GM23338 (cell line): ENCODE results near the gene CHD9.

Source experiments
- CTCF ChIP-seq, 2 experiments: fragments of 200-600 bp in 1 of 2; sonication (generic) in 1 of 2; conservative IDR thresholded peaks; 2 replicates each; pipeline versions ENCODE4 v1.5.1 to v1.6.1; 2016 to 2017; ENCODE audit warnings: antibody characterized with exemption in 2 of 2, low read depth in 2 of 2, mild to moderate bottlenecking in 2 of 2, moderate library complexity in 1 of 2
- ETS1 ChIP-seq: IDR thresholded peaks from 2 replicates; pipeline ENCODE4 v1.6.1; 2016; ENCODE audit warnings: antibody characterized with exemption
- EZH2 ChIP-seq: fragments of 200-600 bp; sonication (generic); IDR thresholded peaks from one replicate; pipeline ENCODE4 v1.8.0; 2017; ENCODE audit warnings: antibody characterized with exemption, mild to moderate bottlenecking, low read depth; ENCODE audit not compliant: unreplicated experiment
- EZH2phosphoT487 ChIP-seq: fragments of 200-600 bp; sonication (generic); IDR thresholded peaks from one replicate; pipeline ENCODE4 v1.8.1; 2018; ENCODE audit warnings: antibody characterized with exemption; ENCODE audit not compliant: unreplicated experiment
- JUNB ChIP-seq: IDR thresholded peaks from one replicate; pipeline ENCODE4 v1.6.1; 2016; ENCODE audit warnings: antibody characterized with exemption; ENCODE audit not compliant: unreplicated experiment
- POLR2AphosphoS5 ChIP-seq: IDR thresholded peaks from 2 replicates; pipeline ENCODE4 v1.6.1; 2016; ENCODE audit warnings: antibody characterized with exemption, low read depth
- REST ChIP-seq: IDR thresholded peaks from one replicate; pipeline ENCODE4 v1.6.1; 2018; ENCODE audit warnings: antibody characterized with exemption; ENCODE audit not compliant: unreplicated experiment
- ZNF114 ChIP-seq: fragments of 250-450 bp; sonication (Bioruptor Pico); IDR thresholded peaks from 2 replicates; pipeline ENCODE4 v1.5.0; 2020; ENCODE audit warnings: mild to moderate bottlenecking, moderate library complexity

- TF ChIP-seq REST = no peak
- TF ChIP-seq CTCF (conservative IDR thresholded peaks at IDR 0.05; ENCODE audit: low read depth in 2 of 2) = no peak
- no peak for TF ChIP-seq EZH2phosphoT487
- no peak for TF ChIP-seq POLR2AphosphoS5
- no peak for TF ChIP-seq JUNB
- TF ChIP-seq EZH2 = no peak
- no peak for TF ChIP-seq ETS1
- TF ChIP-seq ZNF114 = no peak
Measured at GRCh38 chr16:53357955-53358354, 303.2 kb downstream of the CHD9 start.
